ENCODE measurements around the gene PARP6.

Gene PARP6

GRCh38 chr15:72265031-72265430 lies 7.3 kb downstream of the PARP6 start:
- Histone ChIP-seq H3K36me3 (peaks cover 97% of the 10 kb centered on the region), H3K27me3 (ENCODE audit: insufficient read depth, low read depth, severe bottlenecking) (no peaks in the 10 kb centered on the region), H3K27ac (no peak overlapping the region), H3K9me3 (ENCODE audit: severe bottlenecking) (no peaks in the 10 kb centered on the region), H3K4me3 (ENCODE audit: low read depth, low read length) (no peak overlapping the region)
- no peak for DNase-seq
- no peak for TF ChIP-seq CTCF (IDR thresholded peaks at IDR 0.05; ENCODE audit: low read depth, low read length)

- H3K36me3 ChIP-seq: peaks cover 89% of the 10 kb centered on the region
- no peaks in the 10 kb centered on the region for H3K9me3 ChIP-seq (ENCODE audit: severe bottlenecking)
- TF ChIP-seq CTCF (IDR thresholded peaks at IDR 0.05; ENCODE audit: low read depth, low read length): no peak
- H3K27me3 ChIP-seq (ENCODE audit: insufficient read depth, low read depth, severe bottlenecking): no peaks in the 10 kb centered on the region
- H3K27ac ChIP-seq: no peak overlapping the region
- H3K4me3 ChIP-seq (ENCODE audit: low read depth, low read length): no peak overlapping the region
- DNase-seq: no peak
Observed at GRCh38 chr15:72252663-72253299, 19.6 kb downstream of the PARP6 start.

GRCh38 chr15:72249142-72249810 lies 23.1 kb downstream of the PARP6 start:
- Histone ChIP-seq H3K9me3 (ENCODE audit: severe bottlenecking) (no peaks in the 10 kb centered on the region), H3K36me3 (peaks cover 84% of the 10 kb centered on the region)
- DNase-seq: no peak

GRCh38 chr15:72248514-72248913 lies 23.8 kb downstream of the PARP6 start:
- Histone ChIP-seq H3K27ac (no peak overlapping the region), H3K27me3 (ENCODE audit: insufficient read depth, low read depth, severe bottlenecking) (no peaks in the 10 kb centered on the region), H3K9me3 (ENCODE audit: severe bottlenecking) (no peaks in the 10 kb centered on the region), H3K36me3 (peaks cover 84% of the 10 kb centered on the region), H3K4me3 (ENCODE audit: low read depth, low read length) (no peak overlapping the region)
- no peak for DNase-seq
- no peak for TF ChIP-seq CTCF (IDR thresholded peaks at IDR 0.05; ENCODE audit: low read depth, low read length)

More at GRCh38 chr15:72249142-72249810, 23.1 kb downstream of the PARP6 start:
- Histone ChIP-seq H3K27me3 (ENCODE audit: insufficient read depth, low read depth, severe bottlenecking) (no peaks in the 10 kb centered on the region), H3K27ac (no peak overlapping the region), H3K4me3 (ENCODE audit: low read depth, low read length) (no peak overlapping the region)
- no peak for TF ChIP-seq CTCF (IDR thresholded peaks at IDR 0.05; ENCODE audit: low read depth, low read length)

- H3K4me3 ChIP-seq (ENCODE audit: low read depth, low read length): no peak overlapping the region; the same call in 1 of the 2 replicates
- no peak for TF ChIP-seq CTCF (IDR thresholded peaks at IDR 0.05; ENCODE audit: low read depth, low read length)
- no peaks in the 10 kb centered on the region for H3K27me3 ChIP-seq (ENCODE audit: insufficient read depth, low read depth, severe bottlenecking)
- DNase-seq: peak; percentile 55
- H3K9me3 ChIP-seq (ENCODE audit: severe bottlenecking): no peaks in the 10 kb centered on the region
- H3K36me3 ChIP-seq: peaks cover 73% of the 10 kb centered on the region
- peak overlapping the region; percentile 77 for H3K27ac ChIP-seq
Observed at GRCh38 chr15:72242775-72243370, 29.5 kb downstream of the PARP6 start.
